Peyer's patch (tissue), 4 donors: ENCODE data around the gene BNIP5. TPM values are rescaled to one million over a fixed set of nuclear protein-coding genes. Genes with fewer than 3 reads are reported as not detected.
"Not testable (repeated sequence)": the region's sequence is repeated elsewhere in the genome, so short reads cannot be mapped to it uniquely, and the experiment has no call there.

ENCODE experiments used
- DNase-seq, 3 donors: peaks; one replicate each; pipeline ENCODE4 v3.0.0-alpha.2; 2017 to 2019
- H3K27ac ChIP-seq, 4 donors: fragments of 200-600 bp; sonication (generic); one replicate each; pipeline ENCODE4 v1.5.1; 2016 to 2019
- H3K27me3 ChIP-seq, 2 donors: fragments of 200-600 bp; sonication (generic); one replicate each; pipeline ENCODE4 v1.5.1; 2019
- H3K36me3 ChIP-seq, 3 donors: fragments of 200-600 bp; sonication (generic); one replicate each; pipeline ENCODE4 v1.5.1; 2016 to 2019
- H3K4me1 ChIP-seq, 4 donors: fragments of 200-600 bp; sonication (generic); one replicate each; pipeline ENCODE4 v1.5.1; 2016 to 2019
- H3K4me3 ChIP-seq, 4 donors: fragments of 200-600 bp; sonication (generic); 1 replicate in 3 of 4; 2 replicates in 1 of 4; pipeline ENCODE4 v1.5.1; 2016 to 2019; ENCODE audit warnings: mild to moderate bottlenecking in 1 of 4
- H3K9me3 ChIP-seq, 4 donors: fragments of 200-600 bp; sonication (generic); one replicate each; pipeline ENCODE4 v1.5.1; 2016 to 2019; ENCODE audit warnings: mild to moderate bottlenecking in 1 of 4
- CTCF ChIP-seq, 6 experiments: fragments of 450-650 bp in 4 of 6; fragments of 200-600 bp in 2 of 6; sonication (generic) in 1 of 6; IDR thresholded peaks; one replicate each; pipeline ENCODE4 v1.5.1; 2017 to 2019; ENCODE audit warnings: antibody characterized with exemption in 6 of 6, mild to moderate bottlenecking in 3 of 6, moderate library complexity in 1 of 6
- POLR2A ChIP-seq, 2 donors: fragments of 450-650 bp; IDR thresholded peaks; one replicate each; pipeline ENCODE4 v1.5.1; 2017; ENCODE audit warnings: antibody characterized with exemption in 2 of 2, mild to moderate bottlenecking in 2 of 2, moderate library complexity in 2 of 2
- total RNA-seq, 4 donors: library from RNA; depleted of rRNA; stranded (reverse); fragments of >200 nt; gene quantifications; one replicate each; pipeline ENCODE4 v1.1.0, GENCODE V29; 2016

The BNIP5 gene
- total RNA-seq, 4 donors from 2014 or later = 9.1 to 35.4 (median 25.3) TPM

DNA sequence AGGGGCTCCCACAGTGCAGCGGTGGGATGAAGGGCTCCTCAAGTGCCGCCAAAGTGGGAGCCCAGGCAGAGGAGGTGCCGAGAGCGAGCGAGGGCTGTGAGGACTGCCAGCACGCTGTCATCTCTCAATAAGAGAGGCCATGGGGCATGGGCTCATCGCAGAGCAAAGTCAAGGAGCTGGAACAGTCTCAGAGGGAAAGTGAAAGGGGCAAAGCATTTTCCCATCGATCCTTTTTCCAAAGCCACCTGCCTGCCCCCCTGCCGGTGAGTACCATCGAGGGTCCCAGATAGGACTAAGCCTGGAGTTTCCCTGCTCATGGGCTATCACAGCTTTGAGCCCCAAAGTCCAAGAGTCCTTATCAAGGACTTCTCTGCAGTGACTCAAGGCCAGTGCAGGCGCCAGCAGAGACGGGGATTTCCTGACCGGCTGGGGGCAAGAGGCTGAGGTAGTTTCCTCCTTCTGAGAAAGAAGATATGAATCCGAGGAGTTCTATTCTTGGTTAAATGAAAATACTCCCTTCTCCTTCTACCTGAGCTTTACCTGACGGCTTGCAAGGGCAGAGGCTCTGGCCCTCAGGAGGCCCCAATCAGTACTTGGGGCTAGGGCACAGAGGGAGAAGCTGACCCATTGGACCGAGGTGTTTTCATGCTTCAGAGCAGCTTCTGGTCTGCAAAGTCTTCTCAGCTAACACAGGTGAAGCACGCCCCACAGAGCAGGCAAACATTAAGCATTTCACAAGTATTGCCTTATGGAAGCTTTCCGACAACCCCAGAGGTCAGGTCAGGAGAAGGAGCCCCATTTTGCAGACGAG lies 28.2 kb upstream of the BNIP5 start:
- TF ChIP-seq CTCF (IDR thresholded peaks at IDR 0.05) (no peak), POLR2A (IDR thresholded peaks at IDR 0.05) (no peak)
- H3K4me3 ChIP-seq = no peak overlapping the region
- H3K27ac ChIP-seq = peak overlapping the region in 2 of 4 donors; percentile 35 to 37
- H3K36me3 ChIP-seq = peaks cover 0 to 8% (median 0%) of the 10 kb centered on the region in 3 donors
- DNase-seq = peak in 2 of 3 donors; percentile 62 to 79
- H3K27me3 ChIP-seq = no peaks in the 10 kb centered on the region
- peaks cover 0 to 17% (median 0%) of the 10 kb centered on the region in 4 donors for H3K4me1 ChIP-seq
- H3K9me3 ChIP-seq = no peaks in the 10 kb centered on the region

GRCh38 chr6:36364061-36364635 lies 27.5 kb upstream of the BNIP5 start:
- DNase-seq, H3K27ac ChIP-seq, H3K27me3 ChIP-seq, H3K36me3 ChIP-seq, H3K4me3 ChIP-seq, H3K9me3 ChIP-seq: not testable (repeated sequence)
- peaks cover 0 to 17% (median 0%) of the 10 kb centered on the region in 4 donors for H3K4me1 ChIP-seq

- not testable (repeated sequence) for H3K4me3 ChIP-seq, H3K27ac ChIP-seq, H3K27me3 ChIP-seq, H3K36me3 ChIP-seq, DNase-seq, H3K9me3 ChIP-seq
- peaks cover 0 to 24% (median 0%) of the 10 kb centered on the region in 4 donors for H3K4me1 ChIP-seq
Measured at GRCh38 chr6:36363371-36363752, 26.7 kb upstream of the BNIP5 start.

- Histone ChIP-seq H3K27ac (no peak overlapping the region), H3K4me1 (peaks cover 0 to 30% (median 0%) of the 10 kb centered on the region in 4 donors), H3K27me3 (no peaks in the 10 kb centered on the region), H3K36me3 (no peaks in the 10 kb centered on the region), H3K4me3 (no peak overlapping the region), H3K9me3 (no peaks in the 10 kb centered on the region)
- no peak for TF ChIP-seq CTCF (IDR thresholded peaks at IDR 0.05)
- no peak for TF ChIP-seq POLR2A (IDR thresholded peaks at IDR 0.05)
- DNase-seq = no peak
Measured at GRCh38 chr6:36362551-36363370, 26.1 kb upstream of the BNIP5 start.

GRCh38 chr6:36361071-36361470 lies 24.4 kb upstream of the BNIP5 start:
- H3K4me3 ChIP-seq = no peak overlapping the region
- no peaks in the 10 kb centered on the region for H3K9me3 ChIP-seq
- TF ChIP-seq CTCF (IDR thresholded peaks at IDR 0.05) = no peak
- no peak for TF ChIP-seq POLR2A (IDR thresholded peaks at IDR 0.05)
- H3K36me3 ChIP-seq = no peaks in the 10 kb centered on the region
- H3K27me3 ChIP-seq = no peaks in the 10 kb centered on the region
- H3K27ac ChIP-seq = no peak overlapping the region
- peaks cover 0 to 31% (median 0%) of the 10 kb centered on the region in 4 donors for H3K4me1 ChIP-seq
- DNase-seq = no peak

- TF ChIP-seq POLR2A (IDR thresholded peaks at IDR 0.05) (no peak), CTCF (IDR thresholded peaks at IDR 0.05) (peak; percentile 66 to 91 (median 88))
- Histone ChIP-seq H3K4me1 (peaks cover 0 to 31% (median 0%) of the 10 kb centered on the region in 4 donors), H3K9me3 (no peaks in the 10 kb centered on the region), H3K27ac (no peak overlapping the region), H3K36me3 (no peaks in the 10 kb centered on the region), H3K27me3 (no peaks in the 10 kb centered on the region), H3K4me3 (no peak overlapping the region)
- peak; percentile 75 to 89 (median 77) for DNase-seq
Measured at GRCh38 chr6:36360241-36361054, 23.8 kb upstream of the BNIP5 start.
